GM23338 (cell line): ENCODE data around the gene SMAP2. TPM values are rescaled to one million over a fixed set of nuclear protein-coding genes. Genes with fewer than 3 reads are reported as not detected.

Experiments
- ATAC-seq: fragments of 200-7000 bp; cut with Tn5 transposase; 3 replicates; pipeline ENCODE4 v1.9.1; 2020
- DNase-seq: peaks from one replicate; pipeline ENCODE4 v3.0.0-alpha.2; 2015; ENCODE audit warnings: low spot score
- H2AFZ ChIP-seq: fragments of 200-600 bp; sonication (generic); 2 replicates; pipeline ENCODE4 v1.8.0; 2016; ENCODE audit warnings: antibody characterized with exemption, mild to moderate bottlenecking, moderate library complexity
- H3F3A ChIP-seq: fragments of 200-600 bp; sonication (generic); replicated peaks from 2 replicates; pipeline ENCODE4 v1.8.0; 2017; ENCODE audit warnings: antibody characterized with exemption, mixed run types, low read depth
- H3K27ac ChIP-seq: fragments of 200-600 bp; sonication (generic); 2 replicates; pipeline ENCODE4 v1.6.1; 2016; ENCODE audit warnings: low read depth
- H3K27me3 ChIP-seq: fragments of 200-600 bp; sonication (generic); 2 replicates; pipeline ENCODE4 v1.8.0; 2016; ENCODE audit warnings: mild to moderate bottlenecking, mixed run types, moderate library complexity; ENCODE audit not compliant: insufficient read depth
- H3K36me3 ChIP-seq: fragments of 200-600 bp; sonication (generic); 2 replicates; pipeline ENCODE4 v1.8.0; 2016; ENCODE audit warnings: mild to moderate bottlenecking; ENCODE audit not compliant: insufficient read depth
- H3K4me1 ChIP-seq: fragments of 200-600 bp; sonication (generic); 2 replicates; pipeline ENCODE4 v1.8.0; 2016; ENCODE audit warnings: mild to moderate bottlenecking, moderate library complexity; ENCODE audit not compliant: insufficient read depth
- H3K4me2 ChIP-seq: fragments of 200-600 bp; sonication (generic); 2 replicates; pipeline ENCODE4 v1.7.1; 2017; ENCODE audit warnings: mixed run types
- H3K4me3 ChIP-seq: fragments of 200-600 bp; sonication (generic); 2 replicates; pipeline ENCODE4 v1.6.1; 2016; ENCODE audit warnings: mixed run types
- H3K79me2 ChIP-seq: fragments of 200-600 bp; sonication (generic); replicated peaks from 2 replicates; pipeline ENCODE4 v1.8.0; 2017; ENCODE audit warnings: mild to moderate bottlenecking; ENCODE audit not compliant: insufficient read depth
- H3K9me2 ChIP-seq: fragments of 200-600 bp; sonication (generic); 2 replicates; pipeline ENCODE4 v1.8.0; 2017; ENCODE audit not compliant: insufficient read depth
- H4K20me1 ChIP-seq: fragments of 200-600 bp; sonication (generic); replicated peaks from 2 replicates; pipeline ENCODE4 v1.8.0; 2017; ENCODE audit warnings: mild to moderate bottlenecking; ENCODE audit not compliant: insufficient read depth
- H3K27ac Mint-ChIP-seq: 2 replicates; pipeline ENCODE4 v1.8.0; 2020; ENCODE audit warnings: inconsistent platforms, mild to moderate bottlenecking, moderate library complexity, mixed read lengths
- H3K27me3 Mint-ChIP-seq: 3 replicates; pipeline ENCODE4 v1.8.0; 2022; ENCODE audit warnings: low read depth, mild to moderate bottlenecking, moderate library complexity, mixed read lengths, inconsistent platforms; ENCODE audit not compliant: insufficient read depth, poor library complexity
- H3K36me3 Mint-ChIP-seq: 3 replicates; pipeline ENCODE4 v1.8.0; 2021; ENCODE audit warnings: low read depth, mild to moderate bottlenecking, inconsistent platforms, moderate library complexity, mixed read lengths
- H3K4me1 Mint-ChIP-seq: 3 replicates; pipeline ENCODE4 v1.8.0; 2020; ENCODE audit warnings: mild to moderate bottlenecking, inconsistent platforms, mixed read lengths
- H3K4me3 Mint-ChIP-seq: 3 replicates; pipeline ENCODE4 v1.8.0; 2021; ENCODE audit warnings: moderate library complexity, mild to moderate bottlenecking, inconsistent platforms, mixed read lengths
- H3K9me3 Mint-ChIP-seq: 3 replicates; pipeline ENCODE4 v1.8.0; 2020; ENCODE audit warnings: moderate library complexity, mild to moderate bottlenecking, inconsistent platforms, mixed read lengths
- CTCF ChIP-seq, 2 experiments: fragments of 200-600 bp in 1 of 2; sonication (generic) in 1 of 2; conservative IDR thresholded peaks; 2 replicates each; pipeline versions ENCODE4 v1.5.1 to v1.6.1; 2016 to 2017; ENCODE audit warnings: antibody characterized with exemption in 2 of 2, low read depth in 2 of 2, mild to moderate bottlenecking in 2 of 2, moderate library complexity in 1 of 2
- ETS1 ChIP-seq: IDR thresholded peaks from 2 replicates; pipeline ENCODE4 v1.6.1; 2016; ENCODE audit warnings: antibody characterized with exemption
- ZNF331 ChIP-seq: fragments of 250-450 bp; sonication (Bioruptor Pico); IDR thresholded peaks from 2 replicates; pipeline ENCODE4 v1.5.0; 2020; ENCODE audit warnings: low read depth, mild to moderate bottlenecking, moderate library complexity
- polyA plus RNA-seq: library from polyadenylated mRNA; unstranded; fragments of >200 nt; fragmentation: Nextera tagmentation; extraction: Ambion mirVana; gene quantifications from 2 replicates; pipeline ENCODE4 v1.2.1, GENCODE V29; 2016
- total RNA-seq: library from RNA; depleted of rRNA; stranded (reverse); fragments of >200 nt; shearing (Covaris generic); gene quantifications from 2 replicates; pipeline ENCODE4 v1.2.3, GENCODE V29; 2014

Gene SMAP2
- total and polyA plus RNA-seq, 2 experiments from 2014 or later = 2.9 to 4.8 TPM

- Mint-ChIP-seq H3K27ac (no peak overlapping the region), H3K27me3 (peaks cover 4% of the 10 kb centered on the region), H3K9me3 (no peaks in the 10 kb centered on the region), H3K4me1 (0 out of 3 replicates have a peak, but pooled peaks cover 2% of the 10 kb centered on the region), H3K4me3 (no peak overlapping the region), H3K36me3 (no peaks in the 10 kb centered on the region)
- ATAC-seq = peak; percentile 98
- no peaks in the 10 kb centered on the region for H3K9me2 ChIP-seq
- H3K4me3 ChIP-seq = no peak overlapping the region
- H3K79me2 ChIP-seq = no peaks in the 10 kb centered on the region
- H2AFZ ChIP-seq = peak overlapping the region; percentile 99
- DNase-seq = peak; percentile 91
- H3K4me1 ChIP-seq = no peaks in the 10 kb centered on the region
- H3K4me2 ChIP-seq = no peak overlapping the region
- no peaks in the 10 kb centered on the region for H3K27me3 ChIP-seq
- no peak overlapping the region for H3K27ac ChIP-seq
- no peak for TF ChIP-seq ZNF331 (CRISPR knock-in tag)
- peak; percentile 99 to 100 for TF ChIP-seq CTCF (conservative IDR thresholded peaks at IDR 0.05; ENCODE audit: low read depth in 2 of 2)
- H3K36me3 ChIP-seq = no peaks in the 10 kb centered on the region
- H3F3A ChIP-seq = no peaks in the 10 kb centered on the region
- H4K20me1 ChIP-seq = no peaks in the 10 kb centered on the region
Observed at GRCh38 chr1:40338745-40339419, 34.6 kb upstream of the SMAP2 start.

- H3K4me3 ChIP-seq = no peak overlapping the region
- no peaks in the 10 kb centered on the region for H3K27me3 ChIP-seq
- H3K36me3 ChIP-seq = no peaks in the 10 kb centered on the region
- Mint-ChIP-seq H3K27me3 (peaks cover 4% of the 10 kb centered on the region), H3K9me3 (no peaks in the 10 kb centered on the region), H3K4me3 (no peak overlapping the region), H3K4me1 (0 out of 3 replicates have a peak, but pooled peaks cover 2% of the 10 kb centered on the region), H3K27ac (no peak overlapping the region), H3K36me3 (no peaks in the 10 kb centered on the region)
- H4K20me1 ChIP-seq = no peaks in the 10 kb centered on the region
- no peak overlapping the region for H3K4me2 ChIP-seq
- no peaks in the 10 kb centered on the region for H3K9me2 ChIP-seq
- no peak for TF ChIP-seq ETS1
- DNase-seq (no peak), ATAC-seq (no peak)
- no peaks in the 10 kb centered on the region for H3K79me2 ChIP-seq
- H3F3A ChIP-seq = no peaks in the 10 kb centered on the region
- H3K4me1 ChIP-seq = no peaks in the 10 kb centered on the region
- H3K27ac ChIP-seq = no peak overlapping the region
- no peak overlapping the region for H2AFZ ChIP-seq
Observed at GRCh38 chr1:40339420-40340323, 33.9 kb upstream of the SMAP2 start.
